Neural cell (in vitro differentiated cells): ENCODE data around the gene OR5AK2. TPM values are rescaled to one million over a fixed set of nuclear protein-coding genes. Genes with fewer than 3 reads are reported as not detected.

Source experiments
- H2AFZ ChIP-seq: fragments of 200-600, 300-800 bp; sonication (generic), shearing (Covaris generic); 2 replicates; pipeline ENCODE4 v1.6.0; 2014; ENCODE audit warnings: low read depth, mild to moderate bottlenecking, antibody characterized with exemption, low read length, moderate library complexity
- H3F3A ChIP-seq: fragments of 200-600 bp; shearing (Covaris generic); 2 replicates; pipeline ENCODE4 v1.6.1; 2016; ENCODE audit warnings: mild to moderate bottlenecking, moderate library complexity, mixed read lengths, antibody characterized with exemption, low read length; ENCODE audit not compliant: insufficient read depth, poor library complexity, severe bottlenecking
- H3K27ac ChIP-seq: fragments of 200-600, 300-800 bp; sonication (generic), shearing (Covaris generic); 2 replicates; pipeline ENCODE4 v1.5.1; 2014; ENCODE audit warnings: mild to moderate bottlenecking, low read length, moderate library complexity
- H3K27me3 ChIP-seq: fragments of 300-800, 200-600 bp; sonication (generic), shearing (Covaris generic); 2 replicates; pipeline ENCODE4 v1.6.0; 2014; ENCODE audit warnings: mild to moderate bottlenecking, low read depth, low read length, moderate library complexity; ENCODE audit not compliant: insufficient read depth
- H3K36me3 ChIP-seq: fragments of 300-800, 200-600 bp; sonication (generic), shearing (Covaris generic); 2 replicates; pipeline ENCODE4 v1.5.1; 2014; ENCODE audit warnings: mild to moderate bottlenecking, antibody characterized with exemption, low read length, moderate library complexity; ENCODE audit not compliant: insufficient read depth
- H3K4me2 ChIP-seq: fragments of 300-800, 200-600 bp; sonication (generic), shearing (Covaris generic); 2 replicates; pipeline ENCODE4 v1.6.0; 2014; ENCODE audit warnings: mild to moderate bottlenecking, low read length
- H3K4me3 ChIP-seq: fragments of 300-800, 200-600 bp; sonication (generic), shearing (Covaris generic); 2 replicates; pipeline ENCODE4 v1.5.1; 2014; ENCODE audit warnings: mild to moderate bottlenecking, low read length, moderate library complexity
- H3K79me2 ChIP-seq: fragments of 200-600 bp; shearing (Covaris generic); replicated peaks from 2 replicates; pipeline ENCODE4 v1.6.0; 2014; ENCODE audit warnings: mild to moderate bottlenecking, low read length, moderate library complexity; ENCODE audit not compliant: insufficient read depth
- H3K9ac ChIP-seq: fragments of 300-800, 200-600 bp; sonication (generic), shearing (Covaris generic); 2 replicates; pipeline ENCODE4 v1.6.1; 2016; ENCODE audit warnings: mild to moderate bottlenecking, low read length, mixed read lengths
- H3K9me2 ChIP-seq: fragments of 200-600 bp; shearing (Covaris generic); 2 replicates; pipeline ENCODE4 v1.6.1; 2016; ENCODE audit warnings: mild to moderate bottlenecking, low read length, mixed read lengths; ENCODE audit not compliant: insufficient read depth
- H3K9me3 ChIP-seq: fragments of 200-600, 300-800 bp; sonication (generic), shearing (Covaris generic); 2 replicates; pipeline ENCODE4 v1.6.1; 2016; ENCODE audit warnings: mild to moderate bottlenecking, mixed run types, low read length, moderate library complexity, mixed read lengths
- H4K20me1 ChIP-seq: fragments of 200-600 bp; shearing (Covaris generic); 2 replicates; pipeline ENCODE4 v1.6.1; 2016; ENCODE audit warnings: mild to moderate bottlenecking, mixed run types; ENCODE audit not compliant: insufficient read depth
- CTCF ChIP-seq: fragments of 450-650 bp; IDR thresholded peaks from 2 replicates; pipeline ENCODE4 v1.5.1; 2014; ENCODE audit warnings: antibody characterized with exemption, mild to moderate bottlenecking, moderate library complexity; ENCODE audit not compliant: poor library complexity, severe bottlenecking
- EP300 ChIP-seq: fragments of 450-650 bp; conservative IDR thresholded peaks from 2 replicates; pipeline ENCODE4 v1.6.1; 2014; ENCODE audit warnings: antibody characterized with exemption, mild to moderate bottlenecking, moderate library complexity; ENCODE audit not compliant: poor library complexity, severe bottlenecking
- EZH2 ChIP-seq: fragments of 200-600, 300-800 bp; shearing (Covaris generic), sonication (generic); IDR thresholded peaks from 2 replicates; pipeline ENCODE4 v1.6.1; 2014; ENCODE audit warnings: antibody characterized with exemption, low read length, borderline replicate concordance, mild to moderate bottlenecking; ENCODE audit not compliant: insufficient read depth, poor library complexity, severe bottlenecking
- MXI1 ChIP-seq: fragments of 450-650 bp; conservative IDR thresholded peaks from 2 replicates; pipeline ENCODE4 v1.6.1; 2014; ENCODE audit warnings: antibody characterized with exemption, mild to moderate bottlenecking; ENCODE audit not compliant: poor library complexity, severe bottlenecking
- POLR2AphosphoS5 ChIP-seq: IDR thresholded peaks from 2 replicates; pipeline ENCODE4 v1.6.1; 2012
- RAD21 ChIP-seq: fragments of 450-650 bp; conservative IDR thresholded peaks from 2 replicates; pipeline ENCODE4 v1.6.1; 2014; ENCODE audit warnings: antibody characterized with exemption, mild to moderate bottlenecking, moderate library complexity
- REST ChIP-seq: IDR thresholded peaks from 2 replicates; pipeline ENCODE4 v1.6.1; 2012; ENCODE audit warnings: borderline replicate concordance
- SMC3 ChIP-seq: fragments of 450-650 bp; conservative IDR thresholded peaks from 2 replicates; pipeline ENCODE4 v1.6.1; 2014; ENCODE audit warnings: antibody characterized with exemption, mild to moderate bottlenecking, moderate library complexity; ENCODE audit not compliant: poor library complexity
- TAF1 ChIP-seq: IDR thresholded peaks from 2 replicates; pipeline ENCODE4 v1.6.1; 2012; ENCODE audit warnings: low read depth
- polyA plus RNA-seq: library from polyadenylated mRNA; depleted of rRNA; stranded (reverse); fragments of >200 nt; gene quantifications from 2 replicates; pipeline ENCODE4 v1.2.3, GENCODE V29; 2014

Gene OR5AK2
- polyA plus RNA-seq, 1 donor from 2014 or later: not detected

DNA sequence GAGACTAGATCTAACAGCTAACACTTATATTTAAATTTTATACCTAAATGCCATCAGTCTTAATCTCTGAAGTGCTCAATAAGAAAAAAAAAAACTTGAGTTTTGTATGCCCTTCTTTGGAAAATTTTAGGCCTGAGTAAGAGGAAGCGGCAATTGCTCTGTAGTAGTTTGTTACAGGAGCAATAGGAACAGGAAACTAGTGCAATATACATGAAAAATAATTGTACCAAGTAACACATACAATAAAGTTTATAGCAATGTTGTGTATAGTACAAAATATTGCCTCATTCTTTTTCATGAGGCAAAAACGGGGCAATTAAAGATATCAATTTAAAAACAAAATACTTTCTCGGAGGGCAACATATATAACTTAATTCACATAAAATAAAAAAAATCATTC lies 19.7 kb downstream of the OR5AK2 start:
- Histone ChIP-seq H3K9me3 (no peaks in the 10 kb centered on the region), H3K4me3 (no peak overlapping the region), H3K4me2 (no peak overlapping the region), H3F3A (no peaks in the 10 kb centered on the region), H3K79me2 (no peaks in the 10 kb centered on the region), H3K9me2 (no peaks in the 10 kb centered on the region), H3K27ac (no peak overlapping the region), H4K20me1 (no peaks in the 10 kb centered on the region), H3K9ac (no peak overlapping the region), H3K36me3 (no peaks in the 10 kb centered on the region), H2AFZ (no peak overlapping the region), H3K27me3 (no peaks in the 10 kb centered on the region)
- TF ChIP-seq EP300 (no peak), SMC3 (no peak), MXI1 (no peak), REST (no peak), TAF1 (no peak), CTCF (no peak), EZH2 (no peak), RAD21 (no peak), POLR2AphosphoS5 (no peak)

GRCh38 chr11:57015679-57016078 lies 27.0 kb downstream of the OR5AK2 start:
- no peaks in the 10 kb centered on the region for H4K20me1 ChIP-seq
- H3K27ac ChIP-seq: no peak overlapping the region
- no peak overlapping the region for H2AFZ ChIP-seq
- no peaks in the 10 kb centered on the region for H3K9me2 ChIP-seq
- no peak overlapping the region for H3K4me3 ChIP-seq
- no peak for TF ChIP-seq POLR2AphosphoS5
- TF ChIP-seq MXI1: no peak
- TF ChIP-seq TAF1: no peak
- TF ChIP-seq EZH2: no peak
- no peak for TF ChIP-seq REST
- TF ChIP-seq RAD21: no peak
- no peak for TF ChIP-seq SMC3
- TF ChIP-seq CTCF: no peak
- no peak for TF ChIP-seq EP300
- H3K9ac ChIP-seq: no peak overlapping the region
- H3K79me2 ChIP-seq: no peaks in the 10 kb centered on the region
- H3K27me3 ChIP-seq: no peaks in the 10 kb centered on the region
- H3K36me3 ChIP-seq: no peaks in the 10 kb centered on the region
- no peaks in the 10 kb centered on the region for H3K9me3 ChIP-seq
- H3F3A ChIP-seq: no peaks in the 10 kb centered on the region
- H3K4me2 ChIP-seq: no peak overlapping the region
